GM10248 (cell line): ENCODE measurements around the gene KIRREL3.

Experiments used
- CTCF ChIA-PET: fragments of 300-600 bp; sonication (Branson Sonifier 250); formaldehyde crosslinking; extraction: SDS; loops from one replicate; lab custom pipeline; 2021; ENCODE audit warnings: antibody characterized with exemption; lab: Yijun Ruan, JAX
- POLR2A ChIA-PET: fragments of 350-650 bp; sonication (Branson Sonifier 250); formaldehyde crosslinking; extraction: SDS; loops from one replicate; lab custom pipeline; 2020; ENCODE audit warnings: antibody characterized with exemption; lab: Yijun Ruan, JAX
- DNase-seq: peaks from one replicate; pipeline ENCODE4 v3.0.0; 2012; ENCODE audit errors: extremely low spot score
- CTCF ChIP-seq: IDR thresholded peaks from 2 replicates; pipeline ENCODE4 v1.5.1; 2012; ENCODE audit warnings: mild to moderate bottlenecking, low read depth; ENCODE audit errors: extremely low read depth, missing control alignments, control extremely low read depth

The KIRREL3 gene

GRCh38 chr11:126521196-126521595, 479.4 kb downstream of the KIRREL3 start:
- no peak for DNase-seq
- CTCF ChIA-PET = no interaction called here
- POLR2A ChIA-PET = no interaction called here
- no peak for TF ChIP-seq CTCF

GRCh38 chr11:126519764-126520734, 480.5 kb downstream of the KIRREL3 start:
- no peak for DNase-seq
- POLR2A ChIA-PET = no interaction called here
- CTCF ChIA-PET = interaction anchor here (1.5 kb wide), 1 partner anchor 39 kb away, joined by 5 read pairs; no protein-coding TSS in a partner anchor
- TF ChIP-seq CTCF = no peak

- ChIA-PET POLR2A (no interaction called here), CTCF (interaction anchor here (1.5 kb wide), 2 partner anchors 9 to 38 kb away, joined by 5 to 6 read pairs; no protein-coding TSS in a partner anchor)
- no peak for DNase-seq
- no peak for TF ChIP-seq CTCF
These were observed 481.4 kb downstream of the KIRREL3 start for GRCh38 chr11:126518972-126519690.

- POLR2A ChIA-PET = no interaction called here
- DNase-seq = no peak
- CTCF ChIA-PET = interaction anchor here (1.5 kb wide), 2 partner anchors 9 to 37 kb away, joined by 5 to 6 read pairs; no protein-coding TSS in a partner anchor
- TF ChIP-seq CTCF = no peak
These were observed 482.2 kb downstream of the KIRREL3 start for GRCh38 chr11:126518071-126518971.

GRCh38 chr11:126515501-126515900, 485.1 kb downstream of the KIRREL3 start:
- DNase-seq = no peak
- POLR2A ChIA-PET = no interaction called here
- TF ChIP-seq CTCF = no peak
- CTCF ChIA-PET = interaction anchor here (0.8 kb wide), 1 partner anchor 35 kb away, joined by 3 read pairs; no protein-coding TSS in a partner anchor
